ENCODE data around the gene NRG3. TPM values are rescaled to one million over a fixed set of nuclear protein-coding genes. Genes with fewer than 3 reads are reported as not detected.

The NRG3 gene
- total RNA-seq, 2 experiments from 2014 or later: not detected

DNA sequence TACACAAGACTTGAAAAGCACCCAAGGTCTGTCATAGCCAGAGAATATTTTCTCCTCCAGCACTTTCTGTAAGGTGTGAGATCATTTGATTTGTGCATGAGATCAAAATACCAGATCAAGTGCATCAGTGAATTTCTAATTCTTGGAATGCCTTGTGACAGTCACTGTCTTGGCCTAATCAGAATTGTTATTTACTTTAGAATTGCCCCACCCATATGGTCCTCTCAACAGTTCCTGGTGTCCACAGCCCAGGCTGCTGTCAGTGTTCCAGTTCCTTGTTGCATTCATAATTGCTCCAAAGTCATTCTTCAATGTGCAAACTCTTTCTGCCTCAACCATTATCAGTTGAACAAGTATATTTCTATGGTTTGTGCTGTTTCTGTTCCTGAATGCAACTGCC lies 770.2 kb downstream of the NRG3 start:
- intact Hi-C loops (cut with micrococcal nuclease; ENCODE audit: unreplicated experiment): no loop called here
- DNase-seq (ENCODE audit: low spot score): no peak
- Histone ChIP-seq H2AFZ (ENCODE audit: low read length) (no peak overlapping the region), H3K79me2 (ENCODE audit: insufficient read depth, low read depth, low read length) (no peaks in the 10 kb centered on the region), H3K4me3 (ENCODE audit: low read depth, low read length, poor library complexity, severe bottlenecking) (no peak overlapping the region), H3K9me3 (ENCODE audit: low read length) (no peaks in the 10 kb centered on the region), H3K4me2 (ENCODE audit: low read length) (no peak overlapping the region), H3K36me3 (ENCODE audit: insufficient read depth, low read length) (no peaks in the 10 kb centered on the region), H3K4me1 (ENCODE audit: insufficient read depth, low read length, poor library complexity, severe bottlenecking) (no peaks in the 10 kb centered on the region), H3K9me2 (ENCODE audit: insufficient read depth, low read length) (no peaks in the 10 kb centered on the region), H3K27ac (ENCODE audit: low read depth, low read length, poor library complexity, severe bottlenecking) (no peak overlapping the region), H4K20me1 (ENCODE audit: insufficient read depth, low read length) (no peaks in the 10 kb centered on the region)
- BruUV-seq (replicated peaks): no TSS peak
- no peak for TF ChIP-seq EZH2phosphoT487 (IDR thresholded peaks at IDR 0.05; ENCODE audit: borderline replicate concordance, low read depth, low read length)
- TF ChIP-seq, protein P1, sequence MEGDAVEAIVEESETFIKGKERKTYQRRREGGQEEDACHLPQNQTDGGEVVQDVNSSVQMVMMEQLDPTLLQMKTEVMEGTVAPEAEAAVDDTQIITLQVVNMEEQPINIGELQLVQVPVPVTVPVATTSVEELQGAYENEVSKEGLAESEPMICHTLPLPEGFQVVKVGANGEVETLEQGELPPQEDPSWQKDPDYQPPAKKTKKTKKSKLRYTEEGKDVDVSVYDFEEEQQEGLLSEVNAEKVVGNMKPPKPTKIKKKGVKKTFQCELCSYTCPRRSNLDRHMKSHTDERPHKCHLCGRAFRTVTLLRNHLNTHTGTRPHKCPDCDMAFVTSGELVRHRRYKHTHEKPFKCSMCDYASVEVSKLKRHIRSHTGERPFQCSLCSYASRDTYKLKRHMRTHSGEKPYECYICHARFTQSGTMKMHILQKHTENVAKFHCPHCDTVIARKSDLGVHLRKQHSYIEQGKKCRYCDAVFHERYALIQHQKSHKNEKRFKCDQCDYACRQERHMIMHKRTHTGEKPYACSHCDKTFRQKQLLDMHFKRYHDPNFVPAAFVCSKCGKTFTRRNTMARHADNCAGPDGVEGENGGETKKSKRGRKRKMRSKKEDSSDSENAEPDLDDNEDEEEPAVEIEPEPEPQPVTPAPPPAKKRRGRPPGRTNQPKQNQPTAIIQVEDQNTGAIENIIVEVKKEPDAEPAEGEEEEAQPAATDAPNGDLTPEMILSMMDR (conservative IDR thresholded peaks at IDR 0.05; ENCODE audit: low read length): no peak
- POLR2A ChIA-PET: no interaction called here
- CTCF ChIA-PET (ENCODE audit: unreplicated experiment): no interaction called here

DNA sequence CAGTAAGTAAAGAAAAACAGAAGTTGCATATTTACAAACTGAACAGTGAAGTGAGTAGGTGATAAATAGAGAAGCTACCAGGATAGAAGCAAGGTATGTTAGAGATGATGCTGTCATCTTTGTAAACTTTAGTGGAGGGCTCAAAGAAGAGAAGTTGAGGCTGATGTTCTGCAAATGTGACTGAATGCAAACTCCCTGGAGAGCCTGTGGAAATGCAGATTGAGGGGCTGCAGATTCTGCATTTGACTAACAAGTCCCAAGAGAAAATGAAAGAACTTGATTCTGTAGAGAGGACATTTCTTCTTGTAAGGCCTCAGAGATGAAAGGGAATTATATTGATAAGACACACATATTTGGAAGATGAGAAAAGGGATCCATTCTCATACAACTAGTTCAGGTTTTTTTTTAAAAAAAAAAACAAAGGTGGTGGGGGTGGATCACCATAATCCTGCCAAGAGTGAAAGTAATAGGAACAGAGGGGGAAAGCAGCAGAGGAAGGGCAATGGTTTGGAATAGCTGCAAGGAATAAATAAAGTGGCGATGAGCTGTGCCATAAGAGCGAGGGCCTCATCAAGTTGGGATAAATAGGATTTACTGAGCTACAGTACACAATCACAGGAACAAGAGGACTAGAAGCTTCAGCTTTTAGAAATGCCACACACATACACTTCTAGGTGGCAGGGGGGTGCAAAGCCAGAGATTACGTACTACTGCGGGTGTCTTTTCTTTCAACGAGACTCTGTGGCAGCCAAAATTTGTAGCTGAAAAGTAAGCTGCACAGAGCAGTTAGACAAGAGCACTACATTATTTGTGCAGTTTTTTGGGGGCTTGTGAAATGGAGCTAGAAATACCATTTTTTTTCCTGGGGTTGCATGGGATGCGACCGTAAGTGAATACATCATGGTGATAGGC lies 778.5 kb downstream of the NRG3 start:
- no peaks in the 10 kb centered on the region for H3K9me3 ChIP-seq (ENCODE audit: low read length)
- H3K4me1 ChIP-seq (ENCODE audit: insufficient read depth, low read length, poor library complexity, severe bottlenecking): no peaks in the 10 kb centered on the region
- H3K4me3 ChIP-seq (ENCODE audit: low read depth, low read length, poor library complexity, severe bottlenecking): no peak overlapping the region
- TF ChIP-seq, protein P1 (conservative IDR thresholded peaks at IDR 0.05; ENCODE audit: low read length): no peak
- TF ChIP-seq EZH2phosphoT487 (IDR thresholded peaks at IDR 0.05; ENCODE audit: borderline replicate concordance, low read depth, low read length): no peak
- H3K9me2 ChIP-seq (ENCODE audit: insufficient read depth, low read length): no peaks in the 10 kb centered on the region
- no TSS peak for BruUV-seq (replicated peaks)
- ChIA-PET CTCF (ENCODE audit: unreplicated experiment) (no interaction called here), POLR2A (interaction anchor here (0.7 kb wide), 1 partner anchor 831 kb away, joined by 3 read pairs; no protein-coding TSS in a partner anchor)
- no peaks in the 10 kb centered on the region for H3K79me2 ChIP-seq (ENCODE audit: insufficient read depth, low read depth, low read length)
- no peaks in the 10 kb centered on the region for H3K36me3 ChIP-seq (ENCODE audit: insufficient read depth, low read length)
- no peak overlapping the region for H3K27ac ChIP-seq (ENCODE audit: low read depth, low read length, poor library complexity, severe bottlenecking)
- H4K20me1 ChIP-seq (ENCODE audit: insufficient read depth, low read length): no peaks in the 10 kb centered on the region
- H3K4me2 ChIP-seq (ENCODE audit: low read length): no peak overlapping the region
- no peak for DNase-seq (ENCODE audit: low spot score)
- intact Hi-C loops (cut with micrococcal nuclease; ENCODE audit: unreplicated experiment): no loop called here
- no peak overlapping the region for H2AFZ ChIP-seq (ENCODE audit: low read length)

DNA sequence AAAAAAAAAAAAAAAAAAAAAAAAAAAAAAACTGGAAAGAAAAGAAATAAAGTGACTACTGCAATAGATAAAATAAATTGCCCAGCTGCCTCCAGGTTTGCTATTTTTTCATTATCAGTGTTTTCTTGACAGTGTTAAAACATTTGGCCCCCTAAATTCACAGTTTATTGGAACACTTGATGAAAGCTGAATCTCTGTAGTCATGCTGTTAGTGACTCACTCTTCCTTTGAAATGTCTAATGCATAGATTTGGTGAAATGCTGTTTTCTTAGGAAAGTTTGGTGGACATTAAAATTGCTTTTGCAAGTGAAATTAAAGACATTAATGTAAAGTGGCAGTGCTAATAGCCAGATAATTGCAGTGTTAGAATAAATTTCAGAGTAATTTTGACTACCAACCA lies 785.2 kb downstream of the NRG3 start:
- no peaks in the 10 kb centered on the region for H4K20me1 ChIP-seq (ENCODE audit: insufficient read depth, low read length)
- H3K79me2 ChIP-seq (ENCODE audit: insufficient read depth, low read depth, low read length): no peaks in the 10 kb centered on the region
- no peak overlapping the region for H3K27ac ChIP-seq (ENCODE audit: low read depth, low read length, poor library complexity, severe bottlenecking)
- no peaks in the 10 kb centered on the region for H3K36me3 ChIP-seq (ENCODE audit: insufficient read depth, low read length)
- no peaks in the 10 kb centered on the region for H3K4me1 ChIP-seq (ENCODE audit: insufficient read depth, low read length, poor library complexity, severe bottlenecking)
- intact Hi-C loops (cut with micrococcal nuclease; ENCODE audit: unreplicated experiment): no loop called here
- H3K4me2 ChIP-seq (ENCODE audit: low read length): no peak overlapping the region
- TF ChIP-seq, protein P1 (conservative IDR thresholded peaks at IDR 0.05; ENCODE audit: low read length): no peak
- TF ChIP-seq EZH2phosphoT487 (IDR thresholded peaks at IDR 0.05; ENCODE audit: borderline replicate concordance, low read depth, low read length): no peak
- no TSS peak for BruUV-seq (replicated peaks)
- DNase-seq (ENCODE audit: low spot score): no peak
- H2AFZ ChIP-seq (ENCODE audit: low read length): no peak overlapping the region
- ChIA-PET POLR2A (interaction anchor here (0.6 kb wide), 1 partner anchor 264 kb away, joined by 3 read pairs; no protein-coding TSS in a partner anchor), CTCF (ENCODE audit: unreplicated experiment) (no interaction called here)
- H3K9me2 ChIP-seq (ENCODE audit: insufficient read depth, low read length): no peaks in the 10 kb centered on the region
- H3K9me3 ChIP-seq (ENCODE audit: low read length): no peaks in the 10 kb centered on the region
- no peak overlapping the region for H3K4me3 ChIP-seq (ENCODE audit: low read depth, low read length, poor library complexity, severe bottlenecking)
